ENCODE data around the gene TATDN2. TPM values are rescaled to one million over a fixed set of nuclear protein-coding genes. Genes with fewer than 3 reads are reported as not detected.

Gene TATDN2
- total RNA-seq, 1 experiment from 2014 or later: 14.1 TPM

DNA sequence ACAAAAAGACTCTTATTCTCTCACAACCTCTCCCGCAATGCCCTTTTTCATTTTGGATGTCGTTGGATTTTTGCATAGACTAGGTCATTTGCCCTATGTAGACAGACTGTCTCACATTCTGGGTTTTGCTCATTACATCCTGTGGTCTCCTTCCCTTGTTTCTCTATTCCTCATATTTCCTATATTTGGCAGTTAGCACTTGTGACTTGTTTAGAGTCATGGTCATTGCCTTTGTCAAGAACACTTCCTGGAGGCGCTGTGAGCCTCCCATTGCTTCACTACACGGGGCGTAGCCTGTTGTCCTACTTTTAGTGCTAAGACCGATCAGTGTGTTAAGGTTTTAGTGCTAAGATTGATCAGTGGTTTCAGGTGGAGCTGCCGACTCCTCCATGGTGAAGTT is 16.1 kb upstream of the TATDN2 start:
- Histone ChIP-seq H3K9ac (ENCODE audit: low read length) (no peak overlapping the region), H3K9me2 (replicated peaks; ENCODE audit: low read length) (no peaks in the 10 kb centered on the region), H3K27me3 (ENCODE audit: low read length) (no peaks in the 10 kb centered on the region), H3K27ac (ENCODE audit: low read length) (no peak overlapping the region), H2AFZ (ENCODE audit: low read length) (no peak overlapping the region), H3K4me1 (ENCODE audit: insufficient read depth, low read length) (no peaks in the 10 kb centered on the region), H3K79me2 (ENCODE audit: low read length) (no peaks in the 10 kb centered on the region), H3K4me2 (ENCODE audit: low read length) (no peak overlapping the region), H3K9me3 (ENCODE audit: low read length) (no peaks in the 10 kb centered on the region), H3K4me3 (ENCODE audit: low read length) (no peak overlapping the region), H3F3A (ENCODE audit: low read length, unreplicated experiment) (no peaks in the 10 kb centered on the region), H4K20me1 (ENCODE audit: low read length) (no peaks in the 10 kb centered on the region), H3K36me3 (ENCODE audit: low read depth, low read length) (peaks cover 8% of the 10 kb centered on the region; the same call in 1 of the 2 replicates)
- no TSS peak for BruUV-seq (replicated peaks)
- DNase-seq: no peak
- POLR2A ChIA-PET (ENCODE audit: unreplicated experiment): no interaction called here
- no peak for ATAC-seq
- CTCF ChIA-PET: interaction anchor here (0.6 kb wide), 2 partner anchors 33 to 40 kb away, joined by 3 to 4 read pairs; no protein-coding TSS in a partner anchor
- intact Hi-C loops (cut with micrococcal nuclease): no loop called here
- TF ChIP-seq EZH2phosphoT487 (IDR thresholded peaks at IDR 0.05; ENCODE audit: borderline replicate concordance, low read length) (no peak), EZH2 (IDR thresholded peaks at IDR 0.05; ENCODE audit: low read length, unreplicated experiment) (no peak)
- TF ChIP-seq, protein P1, sequence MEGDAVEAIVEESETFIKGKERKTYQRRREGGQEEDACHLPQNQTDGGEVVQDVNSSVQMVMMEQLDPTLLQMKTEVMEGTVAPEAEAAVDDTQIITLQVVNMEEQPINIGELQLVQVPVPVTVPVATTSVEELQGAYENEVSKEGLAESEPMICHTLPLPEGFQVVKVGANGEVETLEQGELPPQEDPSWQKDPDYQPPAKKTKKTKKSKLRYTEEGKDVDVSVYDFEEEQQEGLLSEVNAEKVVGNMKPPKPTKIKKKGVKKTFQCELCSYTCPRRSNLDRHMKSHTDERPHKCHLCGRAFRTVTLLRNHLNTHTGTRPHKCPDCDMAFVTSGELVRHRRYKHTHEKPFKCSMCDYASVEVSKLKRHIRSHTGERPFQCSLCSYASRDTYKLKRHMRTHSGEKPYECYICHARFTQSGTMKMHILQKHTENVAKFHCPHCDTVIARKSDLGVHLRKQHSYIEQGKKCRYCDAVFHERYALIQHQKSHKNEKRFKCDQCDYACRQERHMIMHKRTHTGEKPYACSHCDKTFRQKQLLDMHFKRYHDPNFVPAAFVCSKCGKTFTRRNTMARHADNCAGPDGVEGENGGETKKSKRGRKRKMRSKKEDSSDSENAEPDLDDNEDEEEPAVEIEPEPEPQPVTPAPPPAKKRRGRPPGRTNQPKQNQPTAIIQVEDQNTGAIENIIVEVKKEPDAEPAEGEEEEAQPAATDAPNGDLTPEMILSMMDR (conservative IDR thresholded peaks at IDR 0.05; ENCODE audit: low read depth, low read length): no peak

DNA sequence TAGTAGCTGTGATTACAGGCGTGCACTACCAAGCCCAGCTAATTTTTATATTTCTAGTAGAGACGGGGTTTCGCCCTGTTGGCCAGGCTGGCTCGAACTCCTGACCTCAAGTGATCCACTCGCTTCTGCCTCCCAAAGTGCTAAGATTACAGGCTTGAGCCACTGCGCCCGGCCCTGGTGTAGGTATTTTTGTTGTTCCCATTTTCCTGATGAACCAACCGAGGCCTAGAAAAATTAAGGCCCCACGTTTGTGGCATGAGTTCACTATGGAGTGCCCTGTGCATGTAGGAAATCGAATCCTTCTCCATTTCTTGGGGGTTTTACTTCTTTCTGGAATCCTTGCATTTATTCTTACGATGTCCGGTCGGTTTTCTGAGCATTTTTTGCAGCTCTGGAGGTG is 14.3 kb upstream of the TATDN2 start:
- Histone ChIP-seq H3K4me3 (ENCODE audit: low read length) (no peak overlapping the region), H3K4me2 (ENCODE audit: low read length) (no peak overlapping the region), H3K27ac (ENCODE audit: low read length) (no peak overlapping the region), H3K79me2 (ENCODE audit: low read length) (no peaks in the 10 kb centered on the region), H3K9ac (ENCODE audit: low read length) (no peak overlapping the region), H3K36me3 (ENCODE audit: low read depth, low read length) (peaks cover 8% of the 10 kb centered on the region), H4K20me1 (ENCODE audit: low read length) (no peaks in the 10 kb centered on the region), H3K27me3 (ENCODE audit: low read length) (no peaks in the 10 kb centered on the region), H3K4me1 (ENCODE audit: insufficient read depth, low read length) (no peaks in the 10 kb centered on the region), H3F3A (ENCODE audit: low read length, unreplicated experiment) (no peaks in the 10 kb centered on the region), H3K9me2 (replicated peaks; ENCODE audit: low read length) (no peaks in the 10 kb centered on the region), H2AFZ (ENCODE audit: low read length) (no peak overlapping the region), H3K9me3 (ENCODE audit: low read length) (no peaks in the 10 kb centered on the region)
- ChIA-PET CTCF (no interaction called here), POLR2A (ENCODE audit: unreplicated experiment) (no interaction called here)
- no TSS peak for BruUV-seq (replicated peaks)
- intact Hi-C loops (cut with micrococcal nuclease): no loop called here
- no peak for TF ChIP-seq EZH2 (IDR thresholded peaks at IDR 0.05; ENCODE audit: low read length, unreplicated experiment)
- DNase-seq: no peak
- no peak for ATAC-seq

DNA sequence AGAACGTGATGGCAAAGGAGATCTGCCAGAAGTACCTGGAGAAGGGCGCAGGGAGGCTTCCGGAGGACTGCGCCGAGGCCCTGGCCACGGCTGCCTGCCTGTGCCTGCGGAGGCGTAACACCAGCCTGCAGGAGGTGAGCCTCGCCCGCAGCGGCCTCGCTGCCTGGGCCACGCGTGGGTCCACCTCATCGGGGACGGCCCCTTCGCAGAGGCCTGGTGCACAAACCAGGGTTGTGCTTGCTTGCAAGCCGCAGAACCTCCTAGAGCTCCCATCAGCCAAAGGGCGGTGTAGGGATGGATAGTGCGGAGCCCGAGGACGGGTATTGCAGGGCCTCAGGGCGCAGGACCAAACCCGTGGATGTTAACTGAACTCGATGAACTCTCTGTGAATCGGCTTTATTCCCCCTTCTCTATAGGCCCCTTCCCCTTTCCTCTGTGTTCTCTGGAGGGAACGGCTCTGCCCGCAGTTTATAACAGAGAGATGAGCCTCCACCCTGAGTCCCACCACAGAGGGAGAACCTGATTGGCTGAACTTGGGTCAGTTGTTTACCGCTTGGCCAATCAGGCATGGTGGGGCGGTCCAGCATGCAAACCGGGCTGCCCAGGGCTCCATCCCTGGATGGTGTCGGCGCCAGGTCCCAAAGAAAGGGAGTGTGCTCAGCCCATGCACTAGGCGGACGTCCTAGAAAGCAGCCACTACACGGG is 13.6 kb upstream of the TATDN2 start:
- POLR2A ChIA-PET (ENCODE audit: unreplicated experiment): no interaction called here
- intact Hi-C loops (cut with micrococcal nuclease): no loop called here
- Histone ChIP-seq H3F3A (ENCODE audit: low read length, unreplicated experiment) (no peaks in the 10 kb centered on the region), H3K27me3 (ENCODE audit: low read length) (no peaks in the 10 kb centered on the region), H3K79me2 (ENCODE audit: low read length) (no peaks in the 10 kb centered on the region), H2AFZ (ENCODE audit: low read length) (no peak overlapping the region), H3K9me2 (replicated peaks; ENCODE audit: low read length) (no peaks in the 10 kb centered on the region), H3K9ac (ENCODE audit: low read length) (no peak overlapping the region), H3K4me3 (ENCODE audit: low read length) (no peak overlapping the region), H3K9me3 (ENCODE audit: low read length) (no peaks in the 10 kb centered on the region), H3K36me3 (ENCODE audit: low read depth, low read length) (peaks cover 8% of the 10 kb centered on the region), H3K4me2 (ENCODE audit: low read length) (no peak overlapping the region), H3K27ac (ENCODE audit: low read length) (no peak overlapping the region), H3K4me1 (ENCODE audit: insufficient read depth, low read length) (no peaks in the 10 kb centered on the region), H4K20me1 (ENCODE audit: low read length) (no peaks in the 10 kb centered on the region)
- DNase-seq: no peak
- TF ChIP-seq EZH2phosphoT487 (IDR thresholded peaks at IDR 0.05; ENCODE audit: borderline replicate concordance, low read length) (no peak), EZH2 (IDR thresholded peaks at IDR 0.05; ENCODE audit: low read length, unreplicated experiment) (no peak)
- TF ChIP-seq, protein P1 (conservative IDR thresholded peaks at IDR 0.05; ENCODE audit: low read depth, low read length): no peak
- BruUV-seq (replicated peaks): no TSS peak
- CTCF ChIA-PET: no interaction called here
- no peak for ATAC-seq

Data from PC-3 (cell line).